ENCODE measurements around the gene SLC6A3. TPM values are rescaled to one million over a fixed set of nuclear protein-coding genes. Genes with fewer than 3 reads are reported as not detected.

SLC6A3 gene
- total RNA-seq (10 to 100 TPM in 1 of 2 donors, 1 to 10 TPM in 1; 1.1 to 12.0 TPM), polyA plus RNA-seq (ENCODE audit: insufficient read length in 2 of 2) (1 to 10 TPM in 1 of 2 donors, under 1 TPM in 1; 0.95 to 1.9 TPM)
- long read RNA-seq, donor 1 = 0 reads
- long read RNA-seq, donor 2 = 0 reads
- long read RNA-seq, donor 3 = 0 reads
- long read RNA-seq, donor 4, partial matches to known transcripts = 0 of 1 reads
- long read RNA-seq, donor 4, other reads (novel, unspliced or antisense) = 0 of 1 reads

DNA sequence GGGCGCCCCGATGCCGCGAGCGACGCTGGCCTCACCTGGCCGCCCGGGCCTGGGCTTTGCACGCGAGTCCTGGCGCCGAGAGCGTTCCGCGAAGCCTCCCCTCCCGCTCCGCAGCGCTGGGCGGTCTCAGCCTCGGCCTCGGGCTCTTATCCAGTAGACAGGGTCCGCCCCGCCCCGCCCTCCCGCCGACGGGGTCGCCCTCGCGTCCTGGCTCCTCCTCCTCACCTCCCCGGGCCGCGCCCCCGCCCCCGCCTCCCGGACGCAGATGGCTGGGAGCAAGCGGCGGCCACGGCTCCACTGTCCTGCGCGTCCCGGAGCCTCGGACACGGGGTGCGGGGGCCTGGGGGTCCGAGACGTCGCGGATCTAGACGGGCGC is at the start of gene SLC6A3:
Gene SLC6A3, minus strand, starts transcription at position 128 of the 376 bp plus-strand sequence. CDS start 2,243 bp downstream, outside the sequence.
- Histone ChIP-seq H3K36me3 (ENCODE audit: control insufficient read depth, insufficient read depth, low read length) (no peaks in the 10 kb centered on the region), H3K27ac (ENCODE audit: low read depth, low read length) (no peak within 1 kb of the TSS), H3K27me3 (ENCODE audit: control insufficient read depth, insufficient read depth, low read length) (peaks cover 69% of the 10 kb centered on the region), H3K9me3 (ENCODE audit: control insufficient read depth, insufficient read depth, low read length) (peaks cover 2% of the 10 kb centered on the region), H3K4me1 (ENCODE audit: control insufficient read depth, insufficient read depth, low read length) (peaks cover 12% of the 10 kb centered on the region), H3K4me3 (ENCODE audit: low read depth, low read length) (no peak within 1 kb of the TSS)
- WGBS (ENCODE audit: insufficient coverage) = under 1% methylated on average over 51 of the region's 52 CpGs
- peak in 2 of 6 donors; percentile 39 for DNase-seq (ENCODE audit: low read depth in 4 of 6, low spot score in 6 of 6)

DNA sequence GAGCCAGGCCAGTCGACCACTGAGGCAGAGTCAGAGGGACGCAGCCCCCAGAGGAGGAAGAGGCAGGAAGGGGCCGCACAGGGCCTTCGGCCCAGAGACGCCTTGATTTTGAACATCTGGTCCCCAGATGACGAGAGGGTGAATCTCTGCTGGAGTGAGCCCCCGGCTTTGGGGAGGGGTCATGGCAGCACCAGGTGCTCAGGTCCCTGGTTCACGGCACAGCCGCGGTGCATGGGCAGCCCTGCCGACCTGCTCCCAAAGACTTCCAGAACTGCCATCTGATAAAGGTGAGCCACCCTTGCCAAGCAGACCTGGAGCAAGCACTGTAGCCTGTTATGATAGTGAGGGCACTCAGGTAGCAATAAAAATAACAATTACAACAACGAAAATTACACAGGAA is 48.7 kb upstream of the SLC6A3 start:
- Histone ChIP-seq H3K36me3 (ENCODE audit: control insufficient read depth, insufficient read depth, low read length) (peaks cover 83% of the 10 kb centered on the region), H3K9me3 (ENCODE audit: control insufficient read depth, insufficient read depth, low read length) (no peaks in the 10 kb centered on the region), H3K4me1 (ENCODE audit: control insufficient read depth, insufficient read depth, low read length) (peaks cover 30% of the 10 kb centered on the region), H3K4me3 (ENCODE audit: low read depth, low read length) (no peak overlapping the region), H3K27me3 (ENCODE audit: control insufficient read depth, insufficient read depth, low read length) (no peaks in the 10 kb centered on the region), H3K27ac (ENCODE audit: low read depth, low read length) (no peak overlapping the region)
- no peak for DNase-seq (ENCODE audit: low read depth in 4 of 6, low spot score in 6 of 6)
- WGBS (ENCODE audit: insufficient coverage) = 90% methylated on average over 7 of the region's 12 CpGs

DNA sequence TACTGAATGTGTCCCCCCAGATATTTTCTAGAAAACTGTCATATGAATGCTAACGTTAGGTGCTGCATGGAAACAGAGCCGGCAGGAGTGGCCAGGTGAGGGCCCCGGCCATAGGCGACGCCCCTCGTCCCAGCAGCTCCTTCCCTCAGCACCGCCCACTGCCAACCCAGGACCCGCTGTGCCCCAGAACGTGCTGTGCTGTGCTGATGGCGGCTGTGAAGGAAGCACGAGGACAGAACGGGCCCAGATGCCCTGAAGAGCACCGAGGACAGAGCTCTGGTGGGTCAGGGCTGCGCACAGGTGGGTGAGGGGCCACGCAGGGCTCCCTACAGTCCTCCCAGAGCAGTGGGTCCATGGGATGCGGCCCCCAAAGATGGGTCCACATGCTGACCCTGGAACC is 48.2 kb upstream of the SLC6A3 start:
- Histone ChIP-seq H3K9me3 (ENCODE audit: control insufficient read depth, insufficient read depth, low read length) (no peaks in the 10 kb centered on the region), H3K4me3 (ENCODE audit: low read depth, low read length) (no peak overlapping the region), H3K27me3 (ENCODE audit: control insufficient read depth, insufficient read depth, low read length) (no peaks in the 10 kb centered on the region), H3K36me3 (ENCODE audit: control insufficient read depth, insufficient read depth, low read length) (peaks cover 88% of the 10 kb centered on the region), H3K27ac (ENCODE audit: low read depth, low read length) (no peak overlapping the region), H3K4me1 (ENCODE audit: control insufficient read depth, insufficient read depth, low read length) (peaks cover 34% of the 10 kb centered on the region)
- no peak for DNase-seq (ENCODE audit: low read depth in 4 of 6, low spot score in 6 of 6)
- 96% methylated on average over 14 of the region's 16 CpGs for WGBS (ENCODE audit: insufficient coverage)

DNA sequence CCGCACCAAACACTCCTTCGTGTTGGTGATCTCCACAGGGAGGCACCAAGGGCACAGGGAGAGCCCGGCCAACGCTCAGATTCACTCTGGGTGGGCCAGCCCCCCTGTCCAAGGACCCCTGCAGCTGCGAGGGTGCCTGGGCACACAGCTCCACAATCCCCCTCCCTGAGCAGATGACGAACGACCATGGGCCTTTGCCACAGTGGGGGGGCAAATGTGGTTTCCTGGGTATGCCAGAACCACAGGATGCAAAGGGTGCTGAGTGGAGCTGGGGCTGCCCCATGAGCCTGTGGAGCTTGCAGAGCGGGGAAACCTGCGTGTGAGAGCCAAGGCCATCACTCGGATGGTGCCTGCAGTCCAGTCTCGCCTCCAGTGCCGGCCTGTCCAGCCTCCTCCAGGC is 47.5 kb upstream of the SLC6A3 start:
- no peak overlapping the region for H3K4me3 ChIP-seq (ENCODE audit: low read depth, low read length)
- H3K27ac ChIP-seq (ENCODE audit: low read depth, low read length) = no peak overlapping the region
- peaks cover 28% of the 10 kb centered on the region for H3K4me1 ChIP-seq (ENCODE audit: control insufficient read depth, insufficient read depth, low read length)
- WGBS (ENCODE audit: insufficient coverage) = 92% methylated on average over 8 of the region's 12 CpGs
- H3K27me3 ChIP-seq (ENCODE audit: control insufficient read depth, insufficient read depth, low read length) = no peaks in the 10 kb centered on the region
- H3K36me3 ChIP-seq (ENCODE audit: control insufficient read depth, insufficient read depth, low read length) = peaks cover 91% of the 10 kb centered on the region
- no peaks in the 10 kb centered on the region for H3K9me3 ChIP-seq (ENCODE audit: control insufficient read depth, insufficient read depth, low read length)
- no peak for DNase-seq (ENCODE audit: low read depth in 4 of 6, low spot score in 6 of 6)

DNA sequence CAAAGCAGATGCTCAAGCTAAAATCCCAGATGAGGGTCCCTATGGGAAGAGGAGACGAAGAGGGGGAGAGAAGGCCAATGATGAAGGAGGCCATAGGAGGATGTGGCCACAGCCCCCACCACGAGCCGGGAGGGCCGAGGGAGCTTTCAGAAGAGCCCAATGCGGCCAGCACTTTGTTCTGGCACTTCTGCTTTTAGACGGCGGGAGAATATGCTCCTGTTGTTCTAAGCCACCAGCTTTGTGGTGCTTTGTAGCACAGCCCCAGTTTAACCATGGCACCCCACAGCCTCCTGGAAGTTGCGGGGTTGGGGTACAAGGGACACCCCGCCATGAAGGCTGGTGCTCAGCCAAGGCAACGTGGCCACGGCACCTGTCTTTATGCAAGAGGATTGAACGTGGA is 45.1 kb upstream of the SLC6A3 start:
- WGBS (ENCODE audit: insufficient coverage) = 85% methylated on average over 12 of the region's 12 CpGs
- peaks cover 96% of the 10 kb centered on the region for H3K36me3 ChIP-seq (ENCODE audit: control insufficient read depth, insufficient read depth, low read length)
- peaks cover 7% of the 10 kb centered on the region for H3K4me1 ChIP-seq (ENCODE audit: control insufficient read depth, insufficient read depth, low read length)
- no peak overlapping the region for H3K4me3 ChIP-seq (ENCODE audit: low read depth, low read length)
- no peaks in the 10 kb centered on the region for H3K9me3 ChIP-seq (ENCODE audit: control insufficient read depth, insufficient read depth, low read length)
- no peak overlapping the region for H3K27ac ChIP-seq (ENCODE audit: low read depth, low read length)
- no peaks in the 10 kb centered on the region for H3K27me3 ChIP-seq (ENCODE audit: control insufficient read depth, insufficient read depth, low read length)
- DNase-seq (ENCODE audit: low read depth in 4 of 6, low spot score in 6 of 6) = no peak

DNA sequence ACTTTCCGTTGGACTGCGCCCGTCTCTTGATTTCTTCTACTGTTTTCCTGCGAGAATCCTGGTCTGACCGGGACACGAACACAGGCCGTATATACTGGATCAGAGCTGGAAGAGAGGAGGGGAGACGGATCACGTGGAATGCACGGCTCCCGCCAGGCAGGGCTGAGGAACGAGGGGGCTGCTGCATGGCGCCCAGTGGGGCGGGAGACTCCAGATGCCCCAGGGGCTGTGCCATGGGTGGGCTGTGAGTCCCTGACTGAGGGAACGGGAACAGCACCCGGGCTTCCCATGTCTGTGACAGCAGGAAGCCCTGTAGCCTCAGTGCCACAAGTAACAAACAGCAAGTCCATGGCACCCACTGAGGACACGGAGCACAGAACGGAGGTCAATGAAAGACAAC is 44.5 kb upstream of the SLC6A3 start:
- H3K9me3 ChIP-seq (ENCODE audit: control insufficient read depth, insufficient read depth, low read length) = no peaks in the 10 kb centered on the region
- peaks cover 7% of the 10 kb centered on the region for H3K4me1 ChIP-seq (ENCODE audit: control insufficient read depth, insufficient read depth, low read length)
- DNase-seq (ENCODE audit: low read depth in 4 of 6, low spot score in 6 of 6) = no peak
- H3K27me3 ChIP-seq (ENCODE audit: control insufficient read depth, insufficient read depth, low read length) = no peaks in the 10 kb centered on the region
- no peak overlapping the region for H3K27ac ChIP-seq (ENCODE audit: low read depth, low read length)
- 94% methylated on average over 18 of the region's 18 CpGs for WGBS (ENCODE audit: insufficient coverage)
- H3K36me3 ChIP-seq (ENCODE audit: control insufficient read depth, insufficient read depth, low read length) = peaks cover 97% of the 10 kb centered on the region
- no peak overlapping the region for H3K4me3 ChIP-seq (ENCODE audit: low read depth, low read length)

DNA sequence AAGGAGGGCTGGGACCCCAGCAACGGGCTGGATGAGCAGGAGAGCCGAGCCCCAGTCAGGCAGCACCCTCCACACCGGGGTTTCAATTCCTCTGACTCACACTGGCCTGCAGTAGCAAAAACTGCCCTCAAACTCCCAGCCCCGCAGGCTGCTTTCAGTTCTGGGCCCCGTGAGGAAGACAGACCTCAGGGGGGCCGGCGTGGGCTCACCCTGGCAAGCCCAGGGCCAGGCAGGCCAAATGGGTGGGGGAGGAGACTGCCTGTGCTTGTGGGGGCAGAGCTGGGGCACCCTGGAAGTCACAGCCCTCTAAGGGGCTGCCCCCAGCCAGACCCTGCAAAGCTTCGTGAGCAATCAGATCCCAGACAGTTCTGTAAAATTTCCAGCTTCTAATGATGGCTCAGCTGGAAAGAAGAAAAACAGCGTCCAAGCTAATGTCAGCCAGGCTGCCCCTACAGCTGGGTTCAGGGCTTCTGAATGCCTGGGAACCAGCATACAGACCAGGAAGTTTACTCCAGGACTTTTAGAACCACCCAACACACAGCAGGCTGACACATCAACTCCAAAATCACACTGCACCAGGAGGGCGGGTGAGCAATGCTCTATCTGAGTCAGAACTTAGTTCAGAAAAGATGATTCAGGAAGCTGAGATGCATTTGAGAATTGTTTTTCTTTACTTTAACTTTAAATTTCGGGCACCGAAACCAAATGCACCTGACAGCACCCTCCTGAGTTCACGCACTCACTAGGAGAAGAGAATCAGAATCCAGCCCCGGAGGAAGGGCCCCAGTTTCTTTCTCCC is 43.8 kb upstream of the SLC6A3 start:
- 92% methylated on average over 7 of the region's 14 CpGs for WGBS (ENCODE audit: insufficient coverage)
- H3K27ac ChIP-seq (ENCODE audit: low read depth, low read length) = no peak overlapping the region
- H3K36me3 ChIP-seq (ENCODE audit: control insufficient read depth, insufficient read depth, low read length) = peaks cover 97% of the 10 kb centered on the region
- DNase-seq (ENCODE audit: low read depth in 4 of 6, low spot score in 6 of 6) = no peak
- H3K27me3 ChIP-seq (ENCODE audit: control insufficient read depth, insufficient read depth, low read length) = no peaks in the 10 kb centered on the region
- no peak overlapping the region for H3K4me3 ChIP-seq (ENCODE audit: low read depth, low read length)
- H3K4me1 ChIP-seq (ENCODE audit: control insufficient read depth, insufficient read depth, low read length) = peaks cover 7% of the 10 kb centered on the region
- no peaks in the 10 kb centered on the region for H3K9me3 ChIP-seq (ENCODE audit: control insufficient read depth, insufficient read depth, low read length)

DNA sequence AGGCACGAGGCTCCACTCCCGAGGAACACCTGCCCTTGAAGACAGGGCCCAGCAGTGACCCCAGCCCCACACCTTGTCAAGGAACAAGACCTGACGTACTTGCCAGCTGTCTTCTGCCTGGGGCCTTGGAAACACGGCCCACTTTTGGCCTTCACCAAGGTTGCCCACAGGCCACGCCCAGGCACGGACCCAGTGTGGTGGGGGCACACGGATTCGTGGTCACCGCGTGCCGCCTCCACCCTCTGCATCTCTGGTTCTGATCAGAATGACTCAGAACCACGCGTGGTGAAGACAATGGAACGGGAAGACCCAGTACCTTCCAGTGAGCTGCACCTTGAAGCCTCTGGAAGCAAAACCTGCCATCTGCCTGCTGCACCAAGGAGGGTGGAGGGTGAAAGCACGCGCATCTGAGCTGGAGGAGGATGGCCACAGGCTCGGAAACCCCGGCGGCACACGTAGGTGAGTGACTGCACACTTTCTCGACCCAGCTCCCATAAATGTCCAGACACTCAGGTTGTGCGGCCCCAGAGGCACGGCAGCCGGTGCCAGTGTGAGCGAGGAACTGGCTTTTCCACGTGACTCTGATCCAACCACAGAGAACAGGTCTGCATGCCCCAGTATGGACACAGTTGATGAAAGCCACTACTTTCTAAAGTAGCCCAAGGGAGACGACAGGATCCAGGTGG is 42.0 kb upstream of the SLC6A3 start:
- no peaks in the 10 kb centered on the region for H3K27me3 ChIP-seq (ENCODE audit: control insufficient read depth, insufficient read depth, low read length)
- no peak overlapping the region for H3K4me3 ChIP-seq (ENCODE audit: low read depth, low read length)
- WGBS (ENCODE audit: insufficient coverage) = 94% methylated on average over 27 of the region's 27 CpGs
- DNase-seq (ENCODE audit: low read depth in 4 of 6, low spot score in 6 of 6) = no peak
- H3K9me3 ChIP-seq (ENCODE audit: control insufficient read depth, insufficient read depth, low read length) = no peaks in the 10 kb centered on the region
- H3K36me3 ChIP-seq (ENCODE audit: control insufficient read depth, insufficient read depth, low read length) = peaks cover 93% of the 10 kb centered on the region
- peaks cover 7% of the 10 kb centered on the region for H3K4me1 ChIP-seq (ENCODE audit: control insufficient read depth, insufficient read depth, low read length)
- no peak overlapping the region for H3K27ac ChIP-seq (ENCODE audit: low read depth, low read length)

DNA sequence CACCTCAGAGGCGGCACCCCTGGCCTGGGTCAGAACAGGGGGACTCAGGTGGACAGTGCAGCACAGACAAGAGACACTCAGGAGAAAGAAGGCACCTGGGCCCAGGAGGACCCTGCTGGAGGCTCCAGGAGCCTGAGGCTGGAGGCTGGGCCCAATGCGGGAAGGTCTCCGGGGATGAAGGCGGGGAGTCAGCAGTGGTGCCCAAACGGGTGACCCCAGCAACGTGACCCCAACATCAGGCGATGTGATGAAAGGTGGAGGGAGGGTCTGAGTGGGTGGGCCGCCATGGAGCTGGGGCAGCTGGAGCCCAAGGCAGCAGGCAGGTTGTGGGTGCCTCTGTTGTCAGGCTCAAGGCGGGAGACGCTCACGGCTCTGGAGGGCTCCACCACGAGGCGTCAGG is 41.0 kb upstream of the SLC6A3 start:
- no peak for DNase-seq (ENCODE audit: low read depth in 4 of 6, low spot score in 6 of 6)
- Histone ChIP-seq H3K4me1 (ENCODE audit: control insufficient read depth, insufficient read depth, low read length) (peaks cover 7% of the 10 kb centered on the region), H3K9me3 (ENCODE audit: control insufficient read depth, insufficient read depth, low read length) (no peaks in the 10 kb centered on the region), H3K36me3 (ENCODE audit: control insufficient read depth, insufficient read depth, low read length) (peaks cover 93% of the 10 kb centered on the region), H3K27me3 (ENCODE audit: control insufficient read depth, insufficient read depth, low read length) (no peaks in the 10 kb centered on the region), H3K27ac (ENCODE audit: low read depth, low read length) (no peak overlapping the region), H3K4me3 (ENCODE audit: low read depth, low read length) (no peak overlapping the region)
- WGBS (ENCODE audit: insufficient coverage) = 96% methylated on average over 10 of the region's 13 CpGs
